Chondrocyte (in vitro differentiated cells): ENCODE measurements around the gene PRELP. TPM values are rescaled to one million over a fixed set of nuclear protein-coding genes. Genes with fewer than 3 reads are reported as not detected.

Experiments used
- DNase-seq: peaks from one replicate; pipeline ENCODE4 v3.0.0; 2021; ENCODE audit warnings: mixed read lengths, low spot score
- H3K27ac Mint-ChIP-seq: one replicate; pipeline ENCODE4 v1.8.0; 2021; ENCODE audit warnings: mild to moderate bottlenecking, moderate library complexity, mixed read lengths; ENCODE audit not compliant: unreplicated experiment
- H3K27me3 Mint-ChIP-seq: 2 replicates; pipeline ENCODE4 v1.8.0; 2021; ENCODE audit warnings: low read depth, mixed read lengths
- H3K36me3 Mint-ChIP-seq: 2 replicates; pipeline ENCODE4 v1.8.0; 2021; ENCODE audit warnings: low read depth, mixed read lengths
- H3K4me1 Mint-ChIP-seq: 2 replicates; pipeline ENCODE4 v1.8.0; 2021; ENCODE audit warnings: low read depth, mild to moderate bottlenecking, mixed read lengths
- H3K4me3 Mint-ChIP-seq: one replicate; pipeline ENCODE4 v1.8.0; 2021; ENCODE audit warnings: mild to moderate bottlenecking, moderate library complexity, mixed read lengths; ENCODE audit not compliant: unreplicated experiment
- H3K9me3 Mint-ChIP-seq: 2 replicates; pipeline ENCODE4 v1.8.0; 2021; ENCODE audit warnings: low read depth, mixed read lengths
- CTCF ChIP-seq: fragments of 200-600 bp; sonication (generic); IDR thresholded peaks from 2 replicates; pipeline ENCODE4 v1.5.0; 2021; ENCODE audit warnings: antibody characterized with exemption, mild to moderate bottlenecking, moderate library complexity
- total RNA-seq: library from RNA; stranded (reverse); gene quantifications from 3 replicates; pipeline ENCODE4 v1.2.1, GENCODE V29; 2021

Gene PRELP
- total RNA-seq, 1 donor from 2014 or later = 33.7 TPM

GRCh38 chr1:203519053-203519840 is 43.6 kb downstream of the PRELP start:
- H3K36me3 Mint-ChIP-seq = no peaks in the 10 kb centered on the region
- no peak for TF ChIP-seq CTCF
- H3K27ac Mint-ChIP-seq = no peak overlapping the region
- peaks cover 47% of the 10 kb centered on the region for H3K4me1 Mint-ChIP-seq
- no peak overlapping the region for H3K4me3 Mint-ChIP-seq
- no peaks in the 10 kb centered on the region for H3K27me3 Mint-ChIP-seq
- no peaks in the 10 kb centered on the region for H3K9me3 Mint-ChIP-seq
- no peak for DNase-seq

DNA sequence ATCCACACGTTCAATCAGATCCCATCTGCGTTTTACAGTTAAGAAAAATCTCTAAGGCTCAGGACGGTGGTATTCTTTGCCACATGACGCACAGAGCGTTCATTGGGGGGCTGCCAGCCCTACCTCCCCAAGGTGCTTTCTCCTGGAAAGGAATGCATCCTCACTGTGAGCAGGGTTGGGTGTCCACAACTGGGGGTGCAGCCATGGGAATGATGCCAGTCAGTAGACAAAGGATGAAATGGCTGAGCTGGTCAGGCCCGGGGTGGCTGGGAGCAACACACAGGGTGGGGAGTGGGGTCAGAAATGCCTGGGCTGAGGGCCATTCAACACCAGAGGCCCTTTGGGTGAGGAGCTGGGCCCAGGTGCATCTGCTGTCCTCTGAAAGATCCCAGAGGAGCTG is 44.3 kb downstream of the PRELP start:
- Mint-ChIP-seq H3K36me3 (no peaks in the 10 kb centered on the region), H3K4me1 (peaks cover 49% of the 10 kb centered on the region), H3K27me3 (no peaks in the 10 kb centered on the region), H3K27ac (no peak overlapping the region), H3K9me3 (no peaks in the 10 kb centered on the region), H3K4me3 (no peak overlapping the region)
- no peak for TF ChIP-seq CTCF
- DNase-seq = no peak

GRCh38 chr1:203520315-203520714 is 44.7 kb downstream of the PRELP start:
- Mint-ChIP-seq H3K27me3 (no peaks in the 10 kb centered on the region), H3K4me1 (peaks cover 53% of the 10 kb centered on the region), H3K9me3 (no peaks in the 10 kb centered on the region), H3K27ac (no peak overlapping the region), H3K36me3 (no peaks in the 10 kb centered on the region), H3K4me3 (no peak overlapping the region)
- DNase-seq = no peak
- no peak for TF ChIP-seq CTCF

DNA sequence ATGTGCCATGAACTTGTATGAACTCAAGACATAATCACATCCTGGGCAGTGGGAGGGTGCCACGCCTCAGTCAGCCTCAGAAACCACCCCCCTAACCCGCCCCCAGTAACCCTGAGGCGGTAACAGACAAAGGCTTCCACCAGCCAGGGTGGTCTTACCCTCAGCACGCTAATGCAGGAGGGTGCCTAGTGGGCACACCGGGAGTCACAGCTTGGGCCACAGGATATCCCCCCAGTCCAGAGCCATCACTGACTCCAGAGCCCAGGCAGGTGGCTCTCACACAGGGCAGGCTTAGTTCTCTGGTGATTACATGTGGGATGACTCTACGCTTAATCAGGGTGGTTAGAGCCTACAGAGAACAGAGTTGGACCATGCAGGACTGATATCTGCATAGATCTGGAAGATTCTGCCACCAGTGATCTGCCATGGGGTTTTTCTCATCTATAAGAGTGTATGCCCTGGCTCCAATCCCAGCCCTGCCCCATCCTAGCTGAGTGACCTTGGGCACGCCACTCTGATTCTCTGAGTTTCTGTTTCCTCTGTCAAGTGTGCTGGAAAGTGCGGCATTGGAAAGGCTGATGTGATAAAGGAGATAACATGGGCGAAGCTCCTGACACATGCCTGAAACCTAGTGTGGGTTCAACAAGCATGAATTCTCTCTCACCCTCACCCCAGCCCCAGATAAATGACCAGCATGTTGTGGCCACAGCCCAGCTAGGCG is 45.6 kb downstream of the PRELP start:
- H3K27ac Mint-ChIP-seq = no peak overlapping the region
- H3K4me1 Mint-ChIP-seq = peaks cover 62% of the 10 kb centered on the region
- H3K9me3 Mint-ChIP-seq = no peaks in the 10 kb centered on the region
- DNase-seq = no peak
- no peak overlapping the region for H3K4me3 Mint-ChIP-seq
- no peak for TF ChIP-seq CTCF
- H3K27me3 Mint-ChIP-seq = no peaks in the 10 kb centered on the region
- H3K36me3 Mint-ChIP-seq = no peaks in the 10 kb centered on the region

GRCh38 chr1:203521812-203522211 is 46.2 kb downstream of the PRELP start:
- H3K4me1 Mint-ChIP-seq = peaks cover 67% of the 10 kb centered on the region
- TF ChIP-seq CTCF = no peak
- no peak overlapping the region for H3K4me3 Mint-ChIP-seq
- H3K27me3 Mint-ChIP-seq = no peaks in the 10 kb centered on the region
- no peaks in the 10 kb centered on the region for H3K36me3 Mint-ChIP-seq
- no peaks in the 10 kb centered on the region for H3K9me3 Mint-ChIP-seq
- DNase-seq = no peak
- H3K27ac Mint-ChIP-seq = no peak overlapping the region
